SH-SY5Y (cell line): Measurements from ENCODE around the gene LEO1.

Source experiments
- GATA2 ChIP-seq: IDR thresholded peaks from 2 replicates; pipeline ENCODE4 v1.6.1; 2011; ENCODE audit warnings: mild to moderate bottlenecking, low read depth, low read length
- GATA3 ChIP-seq: IDR thresholded peaks from 2 replicates; pipeline ENCODE4 v1.6.1; 2011; ENCODE audit warnings: low read depth, mild to moderate bottlenecking, low read length, moderate library complexity

LEO1 gene

GRCh38 chr15:51971375-51972133, at the start of gene LEO1:
Gene LEO1 (minus strand): TSS chr15:51971778. CDS start chr15:51971745, 33 bp downstream.
- TF ChIP-seq GATA2 (peak; percentile 18; the same call in 1 of the 2 replicates), GATA3 (no peak)

GRCh38 chr15:52021128-52021671, 49.6 kb upstream of the LEO1 start:
- TF ChIP-seq GATA2 (no peak), GATA3 (no peak)

DNA sequence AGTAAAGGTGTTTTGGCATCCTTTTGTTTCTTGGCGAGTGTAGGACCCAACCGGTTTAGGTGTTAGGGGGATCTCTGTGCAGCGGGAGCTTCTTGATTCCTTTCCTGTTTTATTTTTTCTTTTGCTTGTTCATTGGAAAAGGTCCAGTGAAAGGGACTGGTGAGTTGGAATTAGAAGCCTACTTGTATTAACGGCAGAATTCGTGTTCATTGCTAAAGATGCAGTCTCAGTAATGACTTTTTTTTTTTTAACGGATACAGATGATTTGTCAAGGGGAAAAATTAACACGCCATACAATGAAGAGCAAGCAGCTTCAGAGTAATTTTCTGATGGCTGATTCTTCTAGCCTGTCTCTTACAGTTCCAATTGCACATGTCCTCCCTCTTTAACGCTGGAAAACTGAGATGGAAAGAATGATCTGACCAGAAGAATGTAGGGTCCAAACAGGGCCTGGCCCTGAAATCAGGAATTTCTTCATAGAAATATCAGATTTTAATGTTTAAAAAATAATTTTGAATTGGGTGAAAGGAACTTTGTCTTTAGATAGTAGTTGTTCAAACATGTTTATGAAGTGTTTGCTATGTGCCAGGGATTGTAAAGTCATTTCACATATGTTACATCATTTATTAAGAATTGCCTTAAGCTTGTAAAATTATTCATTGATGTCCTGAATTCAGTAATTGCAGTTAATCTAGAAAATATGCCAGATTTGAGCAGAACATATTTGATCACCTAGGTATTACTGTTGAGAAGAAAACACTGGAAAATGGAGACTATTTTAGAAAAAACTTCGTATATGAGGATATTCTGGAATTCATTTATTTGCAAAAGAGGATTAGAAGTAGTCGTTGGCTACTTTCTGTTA, 48.9 kb upstream of the LEO1 start:
- TF ChIP-seq GATA3 (no peak), GATA2 (no peak)

DNA sequence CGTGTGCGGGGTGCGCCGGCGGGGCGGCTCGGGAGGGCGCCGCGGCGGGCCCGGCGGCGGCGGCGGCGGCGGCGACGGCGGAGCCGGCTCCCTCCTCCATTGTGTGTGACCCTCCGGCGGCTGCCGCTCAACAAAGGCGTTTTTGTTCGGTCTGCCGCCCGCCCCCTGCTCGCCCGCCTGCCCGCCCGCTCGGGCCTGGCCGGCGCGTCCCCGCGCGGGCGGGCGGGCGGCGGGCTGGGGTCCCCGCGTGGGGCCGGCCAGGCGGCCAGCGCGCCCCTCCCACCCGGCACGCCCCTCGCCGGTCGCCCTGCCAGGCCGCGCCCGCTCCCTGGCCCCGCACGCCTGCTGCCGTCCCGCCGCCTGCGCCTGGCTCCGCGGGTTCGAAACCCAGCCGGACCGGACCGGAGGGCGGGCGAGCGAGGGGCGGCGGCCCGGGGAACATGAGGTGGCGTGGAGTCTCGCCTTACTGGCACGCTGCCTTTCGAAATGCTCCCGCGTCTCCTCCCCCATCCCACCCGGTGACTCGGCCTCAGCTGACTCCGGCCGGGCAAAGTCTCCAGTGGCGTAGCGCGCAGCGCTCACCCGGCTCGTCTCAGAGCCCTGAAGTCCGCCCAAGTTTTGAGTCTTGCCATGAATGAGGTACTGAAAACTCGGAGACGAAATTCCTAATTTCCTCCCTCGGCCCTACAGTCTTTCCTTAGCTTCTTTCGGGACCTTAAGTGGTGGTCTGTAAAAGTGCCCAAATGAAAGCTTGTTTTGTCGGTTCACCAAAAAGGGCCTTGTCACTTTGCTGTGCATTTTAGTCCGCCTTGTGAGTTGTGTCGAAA, 48.0 kb upstream of the LEO1 start:
- no peak for TF ChIP-seq GATA3
- TF ChIP-seq GATA2: no peak

GRCh38 chr15:52018693-52019393, 47.3 kb upstream of the LEO1 start, which contains the start of gene MAPK6:
Gene MAPK6 (plus strand): TSS chr15:52019219. CDS start chr15:52046461, 27,242 bp downstream.
- TF ChIP-seq GATA3: no peak
- no peak for TF ChIP-seq GATA2

DNA sequence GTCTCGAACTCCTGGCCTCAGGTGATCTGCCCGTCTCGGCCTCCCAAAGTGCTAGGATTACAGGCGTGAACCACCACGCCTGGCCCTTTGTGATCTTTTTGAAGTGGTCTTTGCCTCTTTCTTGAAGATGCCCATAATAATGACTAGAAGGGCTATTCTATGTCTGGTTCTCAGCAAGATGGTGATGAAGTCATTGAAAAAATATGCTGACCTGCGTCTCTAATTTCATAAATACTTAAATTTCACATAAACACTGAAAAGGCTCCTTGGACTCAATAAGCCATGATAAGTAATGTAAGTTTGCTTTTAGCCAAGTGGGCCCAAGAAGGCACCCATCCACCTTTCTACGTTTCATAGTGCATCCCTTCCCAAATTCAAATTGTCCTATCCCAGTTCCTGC, 46.7 kb upstream of the LEO1 start:
- no peak for TF ChIP-seq GATA3
- TF ChIP-seq GATA2: no peak

DNA sequence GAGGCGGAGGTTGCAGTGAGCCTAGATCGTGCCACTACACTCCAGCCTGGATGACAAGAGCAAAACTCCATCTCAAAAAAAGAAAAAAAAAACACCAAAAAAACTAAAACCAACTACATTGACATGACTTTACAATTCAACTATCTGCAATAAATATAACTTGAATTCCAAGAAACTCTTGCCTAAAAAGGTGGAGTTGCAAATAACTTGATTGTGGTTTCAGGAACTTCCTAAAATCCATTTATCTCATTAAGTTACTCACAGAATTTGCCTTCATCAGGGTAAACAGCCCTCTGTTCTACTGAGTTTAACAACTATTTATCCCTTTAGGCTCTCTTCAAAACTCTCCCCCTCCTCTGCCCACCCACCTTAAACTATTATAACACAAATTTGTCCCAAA, 44.7 kb upstream of the LEO1 start:
- no peak for TF ChIP-seq GATA2
- no peak for TF ChIP-seq GATA3

- TF ChIP-seq GATA3: no peak
- TF ChIP-seq GATA2: no peak
Measured at GRCh38 chr15:52014616-52015015, 43.0 kb upstream of the LEO1 start.

- TF ChIP-seq GATA3 (no peak), GATA2 (no peak)
Measured at GRCh38 chr15:52013151-52013791, 41.7 kb upstream of the LEO1 start.

DNA sequence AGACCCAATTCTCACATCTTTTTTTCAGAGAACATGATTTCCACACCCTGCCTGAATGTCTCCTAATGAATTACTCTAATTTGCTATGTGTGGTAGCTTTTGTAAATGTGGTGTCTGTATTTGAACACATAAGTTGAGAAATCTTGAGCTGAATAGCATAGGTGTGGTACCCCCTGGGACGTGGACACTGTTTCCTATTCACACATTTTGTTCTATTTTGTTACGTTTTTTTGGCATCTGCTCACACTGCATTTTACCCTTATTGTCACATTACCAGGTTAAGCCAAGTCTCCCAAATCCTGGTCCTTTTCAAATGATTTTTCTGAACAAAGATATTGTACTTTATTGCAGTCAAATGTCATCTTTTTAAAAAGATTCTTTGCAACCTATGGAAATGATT, 40.6 kb upstream of the LEO1 start:
- TF ChIP-seq GATA2: no peak
- TF ChIP-seq GATA3: no peak

DNA sequence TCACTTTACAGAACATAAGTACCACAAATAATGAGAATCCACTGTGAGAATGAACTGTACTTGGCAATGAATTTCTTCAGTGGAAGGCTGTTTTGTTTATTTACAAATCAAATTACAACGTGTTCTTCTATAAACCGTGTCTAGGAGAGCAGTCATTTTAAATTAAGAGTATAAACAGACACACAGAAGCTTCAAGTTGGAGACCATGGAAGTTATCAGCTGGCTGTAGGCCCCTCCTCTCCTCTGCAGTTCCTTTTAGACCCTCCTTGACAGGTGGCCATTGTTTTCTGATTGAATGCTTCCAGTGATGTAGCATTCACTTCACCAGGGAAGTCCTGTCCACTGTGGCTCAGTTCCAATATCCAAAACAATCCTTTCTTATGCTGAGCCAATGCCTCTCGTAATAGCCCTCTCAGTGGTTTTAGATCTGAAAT, 40.1 kb upstream of the LEO1 start:
- TF ChIP-seq GATA2: no peak
- TF ChIP-seq GATA3: no peak
